ENCODE results near the gene ST3GAL3.

ST3GAL3 gene

DNA sequence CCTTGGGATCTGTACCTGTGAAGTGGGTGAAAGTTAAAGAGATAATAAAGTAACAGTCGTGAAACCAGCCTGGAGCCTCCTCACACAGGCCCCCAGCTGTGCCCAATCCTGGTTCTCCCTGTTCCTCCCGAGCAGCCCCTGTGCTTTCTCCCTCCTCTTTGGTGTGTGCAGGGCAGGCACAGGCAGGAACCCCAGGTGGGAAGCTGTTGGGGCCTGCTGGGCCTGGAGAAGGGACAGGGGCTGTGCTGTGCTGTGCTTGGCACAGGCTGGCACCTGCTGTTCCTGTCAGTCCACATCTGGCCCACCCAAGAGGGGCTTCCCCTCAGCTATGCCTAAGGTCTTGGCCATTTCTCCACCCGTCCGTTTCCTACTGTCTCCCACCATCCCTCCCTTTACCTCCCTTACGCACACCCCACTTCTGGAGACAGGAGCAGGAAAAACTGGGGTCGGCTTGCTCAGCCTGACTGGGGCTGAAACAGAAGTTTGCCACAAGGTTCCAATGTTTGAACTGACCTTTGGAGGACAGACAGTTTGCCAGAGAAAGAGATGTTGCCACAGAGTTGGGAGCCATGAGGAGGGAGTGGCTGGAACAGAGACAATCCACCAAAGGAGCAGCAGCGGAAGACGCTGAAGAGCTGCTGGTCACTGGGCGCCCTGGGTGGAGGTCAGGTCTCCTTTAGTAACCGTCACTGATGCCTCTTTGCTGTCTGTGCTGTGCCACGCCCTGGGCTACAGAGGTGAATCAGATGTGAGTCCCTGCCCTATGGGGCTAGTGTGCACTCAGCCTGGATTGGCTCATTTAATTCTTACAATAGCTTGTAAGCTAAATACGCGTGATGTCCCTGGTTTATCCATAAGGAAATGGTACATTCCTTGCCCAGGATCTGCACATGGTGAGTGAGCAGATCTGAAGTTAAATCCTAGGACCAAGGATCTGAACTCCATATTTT, 207.5 kb downstream of the ST3GAL3 start:
- no peak for DNase-seq (ENCODE audit: low read depth)

DNA sequence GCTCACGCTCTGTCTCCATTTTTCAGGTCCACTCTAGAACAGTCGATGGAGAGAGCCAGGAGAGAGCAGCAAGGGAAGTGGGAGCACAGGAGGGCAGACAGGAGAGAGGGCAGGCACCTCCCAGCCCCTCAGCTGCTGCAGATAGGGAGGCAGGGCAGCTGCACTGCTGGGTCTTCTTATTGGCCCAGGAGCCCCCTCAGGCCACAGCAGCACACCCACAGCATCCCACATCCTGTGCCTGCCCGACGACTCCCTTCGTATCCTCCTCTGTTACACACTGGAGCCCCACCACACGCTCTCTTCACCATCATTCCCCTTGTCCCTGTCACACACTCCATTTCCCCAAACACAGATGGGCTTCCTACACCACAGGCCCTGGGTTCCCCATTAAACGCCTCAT, 212.6 kb downstream of the ST3GAL3 start:
- DNase-seq (ENCODE audit: low read depth): no peak

DNA sequence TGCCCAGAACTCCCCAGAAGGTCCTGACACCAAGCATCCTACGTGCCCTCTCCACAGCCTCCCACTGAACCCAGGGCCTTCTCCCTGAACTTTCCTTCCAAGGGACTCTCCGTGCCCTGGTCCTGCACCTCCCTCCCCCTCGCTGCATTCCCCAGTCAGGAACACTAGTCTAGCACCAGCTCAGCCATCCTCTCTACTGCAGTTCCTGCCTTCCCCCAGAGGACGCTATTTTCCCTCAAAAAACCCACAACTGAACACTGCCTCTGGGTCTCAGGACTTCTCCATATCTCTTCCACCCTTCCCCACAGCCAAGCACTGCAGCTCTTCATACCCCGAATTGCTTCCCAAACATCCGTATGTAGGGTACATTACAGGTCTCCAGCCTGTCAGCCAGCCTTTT, 213.7 kb downstream of the ST3GAL3 start:
- no peak for DNase-seq (ENCODE audit: low read depth)

DNA sequence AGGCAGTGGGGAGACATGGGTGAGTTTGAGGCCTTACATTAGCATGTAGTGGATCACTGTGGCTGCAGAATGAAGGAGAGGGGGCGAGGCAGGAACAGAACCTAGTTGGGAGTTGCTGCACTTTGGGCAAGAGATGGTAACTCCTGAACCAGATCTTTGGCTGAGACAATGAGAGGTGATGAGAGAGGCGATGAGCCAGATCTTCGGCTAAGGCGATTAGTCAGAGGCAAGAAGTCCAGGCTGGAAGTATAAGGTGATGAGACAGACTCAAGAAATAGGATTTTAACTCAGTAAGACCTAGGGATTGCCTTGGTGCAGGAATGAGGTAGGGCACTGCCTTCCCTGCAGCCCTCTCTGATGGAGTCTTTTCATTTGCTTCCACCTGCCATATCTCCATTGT, 217.2 kb downstream of the ST3GAL3 start:
- DNase-seq (ENCODE audit: low read depth): no peak

DNA sequence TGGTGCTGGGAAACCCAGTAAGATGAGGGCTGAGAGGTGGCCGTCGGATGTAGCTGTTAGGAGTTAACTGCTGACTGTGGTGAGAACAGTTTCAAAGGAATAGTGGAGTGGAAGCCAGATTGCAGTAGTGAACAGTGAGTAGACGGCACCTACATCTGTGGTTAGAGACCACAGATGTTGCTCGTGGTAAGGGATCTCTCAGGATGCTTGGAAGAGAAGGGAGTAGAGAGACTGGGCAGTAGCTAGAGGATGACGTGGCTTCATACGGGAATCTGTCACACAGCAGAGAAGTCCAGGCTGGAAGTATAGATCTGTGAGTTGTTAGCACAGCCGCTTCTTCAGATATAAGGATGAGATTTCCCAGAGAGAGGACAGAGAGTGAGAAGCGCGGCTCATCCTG, 218.5 kb downstream of the ST3GAL3 start:
- no peak for DNase-seq (ENCODE audit: low read depth)

DNA sequence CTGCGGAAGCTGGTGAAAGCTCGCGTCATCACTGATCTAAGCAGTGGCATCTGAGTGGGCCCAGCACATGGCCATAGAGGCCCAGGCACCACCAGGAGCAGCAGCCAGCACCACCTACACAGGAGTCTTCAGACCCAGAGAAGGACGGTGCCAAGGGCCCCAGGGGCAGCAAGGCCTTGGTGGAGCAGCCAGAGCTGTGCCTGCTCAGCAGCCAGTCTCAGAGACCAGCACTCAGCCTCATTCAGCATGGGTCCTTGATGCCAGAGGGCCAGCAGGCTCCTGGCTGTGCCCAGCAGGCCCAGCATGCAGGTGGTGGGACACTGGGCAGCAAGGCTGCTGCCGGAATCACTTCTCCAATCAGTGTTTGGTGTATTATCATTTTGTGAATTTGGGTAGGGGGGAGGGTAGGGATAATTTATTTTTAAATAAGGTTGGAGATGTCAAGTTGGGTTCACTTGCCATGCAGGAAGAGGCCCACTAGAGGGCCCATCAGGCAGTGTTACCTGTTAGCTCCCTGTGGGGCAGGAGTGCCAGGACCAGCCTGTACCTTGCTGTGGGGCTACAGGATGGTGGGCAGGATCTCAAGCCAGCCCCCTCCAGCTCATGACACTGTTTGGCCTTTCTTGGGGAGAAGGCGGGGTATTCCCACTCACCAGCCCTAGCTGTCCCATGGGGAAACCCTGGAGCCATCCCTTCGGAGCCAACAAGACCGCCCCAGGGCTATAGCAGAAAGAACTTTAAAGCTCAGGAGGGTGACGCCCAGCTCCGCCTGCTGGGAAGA, 223.0 kb downstream of the ST3GAL3 start:
- no peak for DNase-seq (ENCODE audit: low read depth)

DNA sequence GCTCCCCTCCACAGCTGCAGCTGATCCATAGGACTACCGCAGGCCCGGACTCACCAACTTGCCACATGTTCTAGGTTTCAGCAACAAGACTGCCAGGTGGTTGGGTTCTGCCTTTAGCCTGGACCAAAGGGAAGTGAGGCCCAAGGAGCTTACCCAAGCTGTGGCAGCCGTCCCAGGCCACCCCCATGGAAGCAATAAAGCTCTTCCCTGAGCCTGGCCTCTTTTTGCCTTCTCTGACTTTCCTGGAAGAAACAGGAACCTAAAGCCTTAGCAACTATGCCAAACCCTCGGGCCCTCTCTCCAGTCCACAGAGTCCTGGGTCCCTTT, 223.6 kb downstream of the ST3GAL3 start:
- no peak for DNase-seq (ENCODE audit: low read depth)

DNA sequence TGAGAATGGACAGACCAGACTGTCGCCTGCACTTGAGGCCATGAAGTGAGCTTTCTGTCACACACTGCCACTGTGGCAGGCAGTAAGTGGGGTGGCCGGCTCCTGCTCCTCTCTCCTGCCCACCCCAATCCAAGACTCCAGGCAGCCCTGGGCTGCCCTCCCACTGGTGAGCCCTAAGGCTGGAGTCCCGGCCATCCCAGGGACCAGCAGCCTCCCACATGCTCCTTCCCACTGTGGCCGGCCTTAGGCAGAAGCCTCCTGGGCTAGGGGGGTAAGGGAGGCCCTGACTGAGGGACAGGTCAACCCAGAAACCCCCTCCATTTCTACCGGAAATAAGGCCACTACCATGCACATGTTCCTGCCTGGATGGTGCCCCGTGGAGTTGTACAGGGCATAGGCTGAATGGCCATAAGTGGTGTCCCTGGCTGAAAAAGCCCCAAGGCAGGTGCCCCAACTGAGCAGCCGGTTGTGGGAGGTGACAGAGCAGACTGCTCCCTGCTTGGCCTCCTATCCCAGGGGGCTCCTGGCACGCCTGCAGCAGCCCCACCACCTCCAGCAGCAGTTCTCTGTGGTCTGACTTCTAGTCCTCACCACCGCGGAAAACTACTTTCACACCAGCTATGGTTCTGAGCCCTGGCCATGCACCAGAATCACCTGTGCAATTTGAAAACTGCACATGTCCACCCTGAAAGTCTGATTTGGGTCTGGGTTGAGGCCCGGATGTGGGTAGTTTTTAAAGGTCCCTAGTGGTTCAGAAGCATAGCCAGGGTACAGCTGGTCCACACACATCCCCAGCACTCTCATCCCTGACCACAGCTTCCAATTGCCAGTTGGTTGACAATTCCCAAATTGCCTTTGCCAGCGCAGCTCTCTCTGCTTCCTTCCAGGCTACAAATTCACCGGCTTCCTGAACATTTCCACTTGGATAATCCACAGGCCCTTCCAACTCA, 224.7 kb downstream of the ST3GAL3 start:
- DNase-seq (ENCODE audit: low read depth): no peak

DNA sequence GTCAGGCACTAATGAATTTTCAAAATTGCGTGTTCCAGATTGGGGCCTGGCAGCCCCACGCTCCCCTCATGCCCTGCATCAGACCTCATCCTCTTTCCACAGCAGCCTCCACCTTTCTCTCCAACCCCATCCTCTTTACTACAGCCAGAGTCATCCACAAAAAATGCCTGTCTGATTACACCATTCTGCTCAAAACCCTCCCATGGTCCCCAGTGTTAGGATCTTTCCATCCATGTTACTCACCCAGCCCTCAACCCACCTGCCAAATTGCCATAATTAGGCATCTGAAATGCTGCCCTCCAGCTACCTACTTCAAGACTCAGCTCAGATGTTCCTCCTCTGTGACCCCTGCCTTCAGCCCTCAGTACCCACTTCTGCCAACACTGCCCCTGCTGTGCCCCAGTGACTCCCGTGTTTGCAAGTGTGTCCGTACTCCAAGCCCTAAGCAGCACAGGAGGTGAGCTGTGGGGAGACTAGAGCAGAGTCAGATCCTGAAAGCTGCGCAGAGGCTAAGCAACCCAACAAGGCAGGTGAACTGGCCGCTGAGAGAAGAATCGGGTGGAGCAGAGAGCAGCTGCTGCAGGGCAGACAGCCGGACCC, 225.6 kb downstream of the ST3GAL3 start:
- DNase-seq (ENCODE audit: low read depth): no peak

DNA sequence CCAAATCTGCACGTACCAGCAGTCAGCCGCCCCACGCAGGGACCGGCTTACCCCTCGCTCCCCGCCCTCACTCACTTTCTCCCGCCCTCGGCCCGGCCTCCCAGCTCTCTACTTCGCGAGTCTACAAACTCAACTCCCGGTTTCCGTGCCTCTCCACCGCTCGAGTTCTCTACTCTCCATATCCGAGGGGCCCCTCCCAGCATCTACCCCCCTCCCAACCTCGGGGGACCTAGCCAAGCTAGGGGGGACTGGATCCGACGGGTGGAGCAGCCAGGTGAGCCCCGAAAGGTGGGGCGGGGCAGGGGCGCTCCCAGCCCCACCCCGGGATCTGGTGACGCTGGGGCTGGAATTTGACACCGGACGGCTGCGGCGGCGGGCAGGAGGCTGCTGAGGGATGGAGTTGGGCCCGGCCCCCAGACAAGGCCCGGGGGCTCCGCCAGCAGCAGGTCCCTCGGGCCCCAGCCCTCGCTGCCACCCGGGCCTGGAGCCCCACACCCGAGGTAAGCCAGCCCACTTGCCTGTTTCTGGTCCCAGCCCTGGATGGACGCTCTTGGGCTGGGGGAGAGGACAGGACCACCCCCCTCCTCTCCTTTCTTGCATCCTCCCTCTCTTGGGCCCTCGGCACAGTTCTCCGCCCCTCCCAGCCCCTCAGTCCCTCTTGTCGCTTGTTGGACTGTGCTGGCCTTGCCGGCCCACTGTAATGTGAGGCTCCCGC, 226.2 kb downstream of the ST3GAL3 start, which contains the start of gene ARTN:
Gene ARTN, plus strand, starts transcription at position 416 of the 715 bp plus-strand sequence. CDS start 1,856 bp downstream, outside the sequence.
- no peak for DNase-seq (ENCODE audit: low read depth)

DNA sequence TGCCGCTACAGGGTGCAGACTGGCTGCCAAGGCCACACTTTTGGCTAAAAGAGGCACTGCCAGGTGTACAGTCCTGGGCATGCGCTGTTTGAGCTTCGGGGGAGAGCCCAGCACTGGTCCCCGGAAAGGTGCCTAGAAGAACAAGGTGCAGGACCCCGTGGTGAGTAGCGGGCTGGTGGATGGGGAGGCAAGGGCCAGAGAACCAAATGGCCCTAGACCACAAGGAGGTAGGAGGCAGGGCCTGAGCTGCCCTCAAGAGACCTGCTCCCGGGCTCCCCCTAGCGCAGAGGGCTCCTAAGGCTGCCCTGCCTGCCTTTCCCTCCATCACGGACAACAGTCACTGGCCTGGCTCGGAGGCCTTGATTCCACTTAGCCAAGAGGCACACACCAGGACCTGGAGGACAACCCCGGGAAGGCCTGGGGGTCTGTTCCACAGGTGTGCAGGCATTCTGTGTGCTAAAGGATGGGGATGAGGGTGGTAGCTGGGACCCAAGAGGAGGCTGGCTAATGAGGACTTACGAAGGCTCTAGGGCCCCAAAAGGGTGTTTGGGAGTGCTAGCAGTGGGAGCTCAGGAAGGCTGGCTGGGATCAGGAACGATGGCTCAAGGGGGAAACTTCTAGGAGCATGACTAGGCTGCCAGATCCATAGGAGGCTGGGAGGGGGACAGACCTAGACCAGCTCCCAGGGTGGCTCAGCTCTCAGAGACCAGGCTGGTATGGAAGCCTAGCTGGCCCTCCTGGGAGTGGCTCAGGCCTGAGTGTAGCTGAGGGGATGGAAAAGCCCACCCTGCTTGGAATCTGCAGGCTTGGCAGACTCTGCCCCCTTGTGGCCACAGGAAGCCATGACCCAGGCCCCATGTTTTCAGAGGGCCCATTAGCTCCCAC, 227.0 kb downstream of the ST3GAL3 start:
- DNase-seq (ENCODE audit: low read depth): no peak

DNA sequence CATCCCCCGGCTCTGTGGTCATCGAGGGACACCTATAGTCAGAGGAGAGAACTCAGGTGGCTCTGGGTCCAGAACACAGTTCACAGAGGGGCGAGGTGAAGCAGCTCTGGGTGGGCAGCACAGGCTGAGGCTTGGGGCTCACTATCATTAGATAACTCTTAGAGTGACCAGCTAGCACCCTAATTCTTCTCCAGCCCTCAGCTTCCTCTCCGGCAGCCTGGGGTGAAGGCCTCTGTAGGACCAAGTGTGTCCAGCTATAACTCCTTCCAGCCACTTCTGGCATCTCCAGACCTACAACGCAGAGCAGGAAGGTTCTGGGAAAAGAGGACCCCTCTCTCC, 227.6 kb downstream of the ST3GAL3 start:
- no peak for DNase-seq (ENCODE audit: low read depth)

DNA sequence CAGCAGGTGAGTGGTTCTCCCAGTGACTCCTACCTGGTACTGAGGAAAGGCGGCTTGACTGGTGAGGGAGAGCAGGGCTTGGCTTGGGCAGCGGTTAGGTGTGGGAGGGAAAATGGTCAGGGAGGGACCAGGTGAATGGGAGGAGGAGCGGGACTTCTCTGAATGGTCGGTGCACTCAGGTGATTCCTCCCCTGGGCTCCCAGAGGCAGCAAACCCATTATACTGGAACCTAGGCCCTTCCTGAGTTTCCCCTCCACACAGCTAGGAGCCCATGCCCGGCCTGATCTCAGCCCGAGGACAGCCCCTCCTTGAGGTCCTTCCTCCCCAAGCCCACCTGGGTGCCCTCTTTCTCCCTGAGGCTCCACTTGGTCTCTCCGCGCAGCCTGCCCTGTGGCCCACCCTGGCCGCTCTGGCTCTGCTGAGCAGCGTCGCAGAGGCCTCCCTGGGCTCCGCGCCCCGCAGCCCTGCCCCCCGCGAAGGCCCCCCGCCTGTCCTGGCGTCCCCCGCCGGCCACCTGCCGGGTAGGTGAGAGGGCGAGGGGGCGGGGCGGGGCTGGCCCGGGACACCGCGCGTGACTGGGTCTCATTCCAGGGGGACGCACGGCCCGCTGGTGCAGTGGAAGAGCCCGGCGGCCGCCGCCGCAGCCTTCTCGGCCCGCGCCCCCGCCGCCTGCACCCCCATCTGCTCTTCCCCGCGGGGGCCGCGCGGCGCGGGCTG, 228.5 kb downstream of the ST3GAL3 start:
- no peak for DNase-seq (ENCODE audit: low read depth)

DNA sequence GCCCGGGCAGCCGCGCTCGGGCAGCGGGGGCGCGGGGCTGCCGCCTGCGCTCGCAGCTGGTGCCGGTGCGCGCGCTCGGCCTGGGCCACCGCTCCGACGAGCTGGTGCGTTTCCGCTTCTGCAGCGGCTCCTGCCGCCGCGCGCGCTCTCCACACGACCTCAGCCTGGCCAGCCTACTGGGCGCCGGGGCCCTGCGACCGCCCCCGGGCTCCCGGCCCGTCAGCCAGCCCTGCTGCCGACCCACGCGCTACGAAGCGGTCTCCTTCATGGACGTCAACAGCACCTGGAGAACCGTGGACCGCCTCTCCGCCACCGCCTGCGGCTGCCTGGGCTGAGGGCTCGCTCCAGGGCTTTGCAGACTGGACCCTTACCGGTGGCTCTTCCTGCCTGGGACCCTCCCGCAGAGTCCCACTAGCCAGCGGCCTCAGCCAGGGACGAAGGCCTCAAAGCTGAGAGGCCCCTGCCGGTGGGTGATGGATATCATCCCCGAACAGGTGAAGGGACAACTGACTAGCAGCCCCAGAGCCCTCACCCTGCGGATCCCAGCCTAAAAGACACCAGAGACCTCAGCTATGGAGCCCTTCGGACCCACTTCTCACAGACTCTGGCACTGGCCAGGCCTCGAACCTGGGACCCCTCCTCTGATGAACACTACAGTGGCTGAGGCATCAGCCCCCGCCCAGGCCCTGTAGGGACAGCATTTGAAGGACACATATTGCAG, 229.3 kb downstream of the ST3GAL3 start:
- DNase-seq (ENCODE audit: low read depth): no peak

DNA sequence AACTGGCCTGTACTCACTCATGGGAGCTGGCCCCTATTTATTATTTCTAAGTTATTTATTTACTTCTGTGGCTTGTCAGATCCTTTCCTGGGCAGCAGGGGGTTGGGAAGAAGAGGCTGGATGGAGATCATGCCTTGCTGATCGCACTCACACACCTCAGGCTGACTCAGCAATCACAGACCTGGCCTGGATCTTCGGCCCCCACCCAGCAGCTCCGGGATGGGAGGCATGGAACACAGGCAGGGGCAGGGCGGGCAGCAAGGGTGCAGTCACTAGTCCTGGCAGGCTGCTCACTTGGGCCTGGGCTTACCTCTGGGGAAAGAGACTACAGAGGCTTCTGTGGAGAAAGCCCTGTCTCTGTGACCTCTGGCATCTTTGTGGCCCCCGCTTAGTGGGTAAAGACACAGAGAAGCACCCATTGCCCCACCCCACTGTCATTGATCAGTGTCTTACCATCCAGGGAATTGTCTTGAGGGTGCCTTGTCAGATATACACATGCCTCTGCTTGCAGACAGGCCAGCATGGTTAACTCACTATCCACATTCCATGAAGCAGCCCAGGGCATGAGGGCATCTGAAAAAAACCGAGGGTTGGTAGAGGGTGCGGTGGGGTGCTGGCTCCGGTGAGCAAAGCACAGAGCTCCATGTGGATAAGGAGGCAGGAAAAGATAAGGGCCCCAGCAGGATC, 230.0 kb downstream of the ST3GAL3 start:
- DNase-seq (ENCODE audit: low read depth): no peak

DNA sequence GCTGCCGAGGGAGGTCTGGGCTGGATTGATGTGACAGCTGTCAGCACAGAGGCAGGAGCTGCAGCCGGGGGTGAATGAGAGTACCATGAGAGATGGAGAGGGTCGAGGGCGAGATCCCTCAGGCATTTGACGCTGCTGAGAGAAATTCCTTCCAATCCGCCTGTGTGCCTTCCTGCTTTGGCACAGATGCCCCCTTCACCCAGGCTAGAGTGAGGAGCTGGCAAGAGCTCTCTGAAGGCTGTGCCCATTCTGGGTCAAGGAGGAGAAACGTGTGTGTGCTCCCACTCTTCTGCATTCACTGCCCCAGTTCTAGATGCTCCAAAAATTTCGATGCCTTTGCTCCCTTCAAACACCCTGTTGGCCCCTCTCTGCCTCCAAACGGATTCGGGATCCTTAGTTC, 231.0 kb downstream of the ST3GAL3 start:
- DNase-seq (ENCODE audit: low read depth): no peak

DNA sequence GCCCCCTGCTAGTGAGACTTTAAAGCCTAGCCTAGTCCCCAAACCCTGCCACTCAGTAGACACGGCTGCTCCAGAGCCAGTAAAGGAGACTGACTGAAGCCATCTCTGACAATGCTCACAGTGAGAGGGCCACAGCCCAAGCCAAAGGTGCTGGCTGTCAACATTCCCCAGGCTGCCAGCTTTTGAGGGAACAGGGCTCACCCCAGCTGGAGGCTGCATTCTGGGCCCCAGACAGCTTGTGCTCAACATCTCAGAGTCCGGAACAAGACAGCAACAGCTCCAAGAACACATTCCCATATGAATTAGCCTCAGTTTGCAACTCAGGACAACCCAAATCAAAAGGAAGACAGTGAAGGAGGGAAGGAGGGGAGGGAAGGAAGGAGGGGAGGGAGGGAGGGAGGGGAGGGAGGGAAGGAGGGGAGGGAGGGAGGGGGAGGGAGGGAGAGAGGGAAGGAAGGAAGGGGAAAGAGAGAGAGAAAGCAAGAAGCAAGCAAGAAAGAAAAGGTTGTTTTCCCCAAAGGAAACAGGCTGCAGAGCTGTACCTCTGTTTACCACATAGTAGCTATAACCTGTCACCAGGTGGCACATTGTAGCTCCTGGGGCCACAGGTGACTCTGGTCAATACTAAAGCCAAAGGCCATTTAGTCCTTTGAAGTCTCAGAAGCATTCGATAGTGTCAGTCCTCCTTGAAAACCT, 231.7 kb downstream of the ST3GAL3 start:
- DNase-seq (ENCODE audit: low read depth): no peak

DNA sequence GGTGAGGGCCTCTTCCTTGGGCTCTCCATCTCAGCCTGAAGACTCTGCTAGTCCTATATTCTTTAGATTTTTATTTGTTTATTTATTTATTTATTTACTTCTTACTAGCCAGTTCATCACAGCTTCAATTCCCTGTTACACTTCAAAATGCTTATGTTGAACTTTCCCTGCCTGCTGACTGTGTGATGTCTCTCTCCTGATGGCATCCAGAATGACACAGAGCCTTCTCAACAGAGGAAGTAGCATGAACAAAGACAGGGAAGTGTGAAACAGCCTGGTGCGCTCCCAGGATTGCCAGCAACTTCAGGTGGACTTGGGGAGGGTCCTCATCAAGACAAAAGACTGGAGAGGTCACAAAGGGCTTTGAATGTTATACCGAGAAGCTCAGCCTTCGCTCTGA, 235.1 kb downstream of the ST3GAL3 start:
- no peak for DNase-seq (ENCODE audit: low read depth)
